Measurements from ENCODE around the gene HOXB5.

The HOXB5 gene

DNA sequence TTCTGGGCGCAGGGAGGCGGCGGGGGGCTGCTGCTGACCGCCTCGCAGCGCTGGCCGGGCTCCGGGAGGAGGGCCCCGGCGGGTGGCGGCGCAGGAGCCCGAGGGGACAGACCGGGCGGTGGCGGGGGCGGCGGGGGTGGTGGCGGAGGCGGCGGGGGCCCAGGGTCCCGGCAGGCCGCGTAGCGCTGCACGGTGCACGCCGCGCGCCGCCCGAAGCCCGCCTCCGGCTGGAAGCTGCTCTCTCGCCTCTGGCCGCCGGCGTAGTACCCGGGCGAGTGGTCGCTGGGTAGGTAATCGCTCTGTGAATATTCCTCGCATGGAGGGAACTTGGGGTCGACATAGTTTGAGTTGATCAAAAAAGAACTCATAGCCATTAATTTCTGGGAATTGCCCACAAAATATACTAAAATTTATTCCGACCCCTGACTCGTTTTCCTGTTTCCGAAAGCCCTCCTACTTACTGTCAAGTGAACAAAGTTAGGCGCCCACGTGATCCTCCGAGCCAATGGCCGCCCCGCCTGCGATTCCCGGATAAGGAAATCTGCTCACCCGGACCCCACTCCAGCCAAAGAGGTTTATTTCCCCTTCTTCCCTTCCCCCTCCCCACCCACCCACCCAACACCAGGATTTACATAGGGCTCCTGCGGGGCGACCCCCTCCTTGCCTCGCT lies 15.5 kb downstream of the HOXB5 start, which contains the start of gene HOXB4:
HOXB4 (minus strand) TSS at position 405 of the 670 bp plus-strand sequence; CDS start at position 374, 31 bp downstream.
- no peaks in the 10 kb centered on the region for H3K9me3 ChIP-seq (ENCODE audit: control insufficient read depth, insufficient read depth, low read depth, low read length)
- peaks cover 68% of the 10 kb centered on the region for H3K4me1 ChIP-seq (ENCODE audit: control insufficient read depth, insufficient read depth, low read length)
- peak within 1 kb of the TSS; percentile 52 for H3K4me3 ChIP-seq (ENCODE audit: low read depth, low read length)
- ChIA-PET CTCF (interaction anchor here (0.7 kb wide), 1 partner anchor 59 kb away, joined by 3 read pairs; no protein-coding TSS in a partner anchor), POLR2A (interaction anchor here (0.6 to 4.1 kb wide), 8 partner anchors 9 to 1658 kb away, joined by 3 to 26 read pairs (median 6); no protein-coding TSS in a partner anchor)
- H3K27ac ChIP-seq (ENCODE audit: extremely low read depth, low read depth, low read length), result peak within 1 kb of the TSS; percentile 93
- H3K36me3 ChIP-seq (ENCODE audit: control insufficient read depth in 2 of 2, insufficient read depth in 1 of 2, low read length in 2 of 2), result peaks cover 0 to 10% of the 10 kb centered on the region in 2 experiments; a peak in 2 of 3 replicates
- TF ChIP-seq ZNF785 (tag by site-specific recombination; IDR thresholded peaks at IDR 0.05), result no peak
- peak; percentile 67; the same call in 1 of the 2 replicates for TF ChIP-seq ZBTB48 (tag by site-specific recombination; IDR thresholded peaks at IDR 0.05)
- no peak for TF ChIP-seq ZNF664 (tag by site-specific recombination; IDR thresholded peaks at IDR 0.05)
- TF ChIP-seq SP3 (tag by site-specific recombination; IDR thresholded peaks at IDR 0.05), result 0 out of 2 replicates have a peak, but pooled peaks have one; percentile 22
- no peak for TF ChIP-seq ZNF48 (tag by site-specific recombination; IDR thresholded peaks at IDR 0.05)
- no peak for TF ChIP-seq ZNF16 (tag by site-specific recombination; IDR thresholded peaks at IDR 0.05; ENCODE audit: low read depth)
- TF ChIP-seq ZNF792 (tag by site-specific recombination; IDR thresholded peaks at IDR 0.05), result no peak
- no peak for TF ChIP-seq ZFP3 (tag by site-specific recombination; IDR thresholded peaks at IDR 0.05; ENCODE audit: low read depth)
- 0 out of 2 replicates have a peak, but pooled peaks have one; percentile 8 for TF ChIP-seq ZSCAN30 (tag by site-specific recombination; IDR thresholded peaks at IDR 0.05)
- TF ChIP-seq ZNF169 (tag by site-specific recombination; IDR thresholded peaks at IDR 0.05), result no peak
- TF ChIP-seq, protein P1, sequence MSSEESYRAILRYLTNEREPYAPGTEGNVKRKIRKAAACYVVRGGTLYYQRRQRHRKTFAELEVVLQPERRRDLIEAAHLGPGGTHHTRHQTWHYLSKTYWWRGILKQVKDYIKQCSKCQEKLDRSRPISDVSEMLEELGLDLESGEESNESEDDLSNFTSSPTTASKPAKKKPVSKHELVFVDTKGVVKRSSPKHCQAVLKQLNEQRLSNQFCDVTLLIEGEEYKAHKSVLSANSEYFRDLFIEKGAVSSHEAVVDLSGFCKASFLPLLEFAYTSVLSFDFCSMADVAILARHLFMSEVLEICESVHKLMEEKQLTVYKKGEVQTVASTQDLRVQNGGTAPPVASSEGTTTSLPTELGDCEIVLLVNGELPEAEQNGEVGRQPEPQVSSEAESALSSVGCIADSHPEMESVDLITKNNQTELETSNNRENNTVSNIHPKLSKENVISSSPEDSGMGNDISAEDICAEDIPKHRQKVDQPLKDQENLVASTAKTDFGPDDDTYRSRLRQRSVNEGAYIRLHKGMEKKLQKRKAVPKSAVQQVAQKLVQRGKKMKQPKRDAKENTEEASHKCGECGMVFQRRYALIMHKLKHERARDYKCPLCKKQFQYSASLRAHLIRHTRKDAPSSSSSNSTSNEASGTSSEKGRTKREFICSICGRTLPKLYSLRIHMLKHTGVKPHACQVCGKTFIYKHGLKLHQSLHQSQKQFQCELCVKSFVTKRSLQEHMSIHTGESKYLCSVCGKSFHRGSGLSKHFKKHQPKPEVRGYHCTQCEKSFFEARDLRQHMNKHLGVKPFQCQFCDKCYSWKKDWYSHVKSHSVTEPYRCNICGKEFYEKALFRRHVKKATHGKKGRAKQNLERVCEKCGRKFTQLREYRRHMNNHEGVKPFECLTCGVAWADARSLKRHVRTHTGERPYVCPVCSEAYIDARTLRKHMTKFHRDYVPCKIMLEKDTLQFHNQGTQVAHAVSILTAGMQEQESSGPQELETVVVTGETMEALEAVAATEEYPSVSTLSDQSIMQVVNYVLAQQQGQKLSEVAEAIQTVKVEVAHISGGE (tag by site-specific recombination; conservative IDR thresholded peaks at IDR 0.05; ENCODE audit: low read depth), result no peak
- TF ChIP-seq, protein P2, sequence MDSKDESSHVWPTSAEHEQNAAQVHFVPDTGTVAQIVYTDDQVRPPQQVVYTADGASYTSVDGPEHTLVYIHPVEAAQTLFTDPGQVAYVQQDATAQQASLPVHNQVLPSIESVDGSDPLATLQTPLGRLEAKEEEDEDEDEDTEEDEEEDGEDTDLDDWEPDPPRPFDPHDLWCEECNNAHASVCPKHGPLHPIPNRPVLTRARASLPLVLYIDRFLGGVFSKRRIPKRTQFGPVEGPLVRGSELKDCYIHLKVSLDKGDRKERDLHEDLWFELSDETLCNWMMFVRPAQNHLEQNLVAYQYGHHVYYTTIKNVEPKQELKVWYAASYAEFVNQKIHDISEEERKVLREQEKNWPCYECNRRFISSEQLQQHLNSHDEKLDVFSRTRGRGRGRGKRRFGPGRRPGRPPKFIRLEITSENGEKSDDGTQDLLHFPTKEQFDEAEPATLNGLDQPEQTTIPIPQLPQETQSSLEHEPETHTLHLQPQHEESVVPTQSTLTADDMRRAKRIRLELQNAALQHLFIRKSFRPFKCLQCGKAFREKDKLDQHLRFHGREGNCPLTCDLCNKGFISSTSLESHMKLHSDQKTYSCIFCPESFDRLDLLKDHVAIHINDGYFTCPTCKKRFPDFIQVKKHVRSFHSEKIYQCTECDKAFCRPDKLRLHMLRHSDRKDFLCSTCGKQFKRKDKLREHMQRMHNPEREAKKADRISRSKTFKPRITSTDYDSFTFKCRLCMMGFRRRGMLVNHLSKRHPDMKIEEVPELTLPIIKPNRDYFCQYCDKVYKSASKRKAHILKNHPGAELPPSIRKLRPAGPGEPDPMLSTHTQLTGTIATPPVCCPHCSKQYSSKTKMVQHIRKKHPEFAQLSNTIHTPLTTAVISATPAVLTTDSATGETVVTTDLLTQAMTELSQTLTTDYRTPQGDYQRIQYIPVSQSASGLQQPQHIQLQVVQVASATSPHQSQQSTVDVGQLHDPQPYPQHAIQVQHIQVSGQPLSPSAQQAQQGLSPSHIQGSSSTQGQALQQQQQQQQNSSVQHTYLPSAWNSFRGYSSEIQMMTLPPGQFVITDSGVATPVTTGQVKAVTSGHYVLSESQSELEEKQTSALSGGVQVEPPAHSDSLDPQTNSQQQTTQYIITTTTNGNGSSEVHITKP (tag by site-specific recombination; IDR thresholded peaks at IDR 0.05), result no peak
- no peak for TF ChIP-seq ZNF707 (tag by site-specific recombination; IDR thresholded peaks at IDR 0.05)
- 0 out of 2 replicates have a peak, but pooled peaks have one; percentile 1 for TF ChIP-seq HOXD13 (CRISPR knock-in tag; IDR thresholded peaks at IDR 0.05; ENCODE audit: borderline replicate concordance)
- no peak for TF ChIP-seq ZNF324 (tag by site-specific recombination; IDR thresholded peaks at IDR 0.05)
- TF ChIP-seq FEZF1 (tag by site-specific recombination; IDR thresholded peaks at IDR 0.05), result peak; percentile 75
- TF ChIP-seq, protein P3, sequence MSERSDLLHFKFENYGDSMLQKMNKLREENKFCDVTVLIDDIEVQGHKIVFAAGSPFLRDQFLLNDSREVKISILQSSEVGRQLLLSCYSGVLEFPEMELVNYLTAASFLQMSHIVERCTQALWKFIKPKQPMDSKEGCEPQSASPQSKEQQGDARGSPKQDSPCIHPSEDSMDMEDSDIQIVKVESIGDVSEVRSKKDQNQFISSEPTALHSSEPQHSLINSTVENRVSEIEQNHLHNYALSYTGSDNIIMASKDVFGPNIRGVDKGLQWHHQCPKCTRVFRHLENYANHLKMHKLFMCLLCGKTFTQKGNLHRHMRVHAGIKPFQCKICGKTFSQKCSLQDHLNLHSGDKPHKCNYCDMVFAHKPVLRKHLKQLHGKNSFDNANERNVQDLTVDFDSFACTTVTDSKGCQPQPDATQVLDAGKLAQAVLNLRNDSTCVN (tag by site-specific recombination; optimal IDR thresholded peaks at IDR 0.05), result peak; percentile 34
- TF ChIP-seq, protein P4, sequence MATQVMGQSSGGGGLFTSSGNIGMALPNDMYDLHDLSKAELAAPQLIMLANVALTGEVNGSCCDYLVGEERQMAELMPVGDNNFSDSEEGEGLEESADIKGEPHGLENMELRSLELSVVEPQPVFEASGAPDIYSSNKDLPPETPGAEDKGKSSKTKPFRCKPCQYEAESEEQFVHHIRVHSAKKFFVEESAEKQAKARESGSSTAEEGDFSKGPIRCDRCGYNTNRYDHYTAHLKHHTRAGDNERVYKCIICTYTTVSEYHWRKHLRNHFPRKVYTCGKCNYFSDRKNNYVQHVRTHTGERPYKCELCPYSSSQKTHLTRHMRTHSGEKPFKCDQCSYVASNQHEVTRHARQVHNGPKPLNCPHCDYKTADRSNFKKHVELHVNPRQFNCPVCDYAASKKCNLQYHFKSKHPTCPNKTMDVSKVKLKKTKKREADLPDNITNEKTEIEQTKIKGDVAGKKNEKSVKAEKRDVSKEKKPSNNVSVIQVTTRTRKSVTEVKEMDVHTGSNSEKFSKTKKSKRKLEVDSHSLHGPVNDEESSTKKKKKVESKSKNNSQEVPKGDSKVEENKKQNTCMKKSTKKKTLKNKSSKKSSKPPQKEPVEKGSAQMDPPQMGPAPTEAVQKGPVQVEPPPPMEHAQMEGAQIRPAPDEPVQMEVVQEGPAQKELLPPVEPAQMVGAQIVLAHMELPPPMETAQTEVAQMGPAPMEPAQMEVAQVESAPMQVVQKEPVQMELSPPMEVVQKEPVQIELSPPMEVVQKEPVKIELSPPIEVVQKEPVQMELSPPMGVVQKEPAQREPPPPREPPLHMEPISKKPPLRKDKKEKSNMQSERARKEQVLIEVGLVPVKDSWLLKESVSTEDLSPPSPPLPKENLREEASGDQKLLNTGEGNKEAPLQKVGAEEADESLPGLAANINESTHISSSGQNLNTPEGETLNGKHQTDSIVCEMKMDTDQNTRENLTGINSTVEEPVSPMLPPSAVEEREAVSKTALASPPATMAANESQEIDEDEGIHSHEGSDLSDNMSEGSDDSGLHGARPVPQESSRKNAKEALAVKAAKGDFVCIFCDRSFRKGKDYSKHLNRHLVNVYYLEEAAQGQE (tag by site-specific recombination; IDR thresholded peaks at IDR 0.05), result no peak
- TF ChIP-seq KLF9 (tag by site-specific recombination; IDR thresholded peaks at IDR 0.05; ENCODE audit: low read depth), result no peak
- no peak for TF ChIP-seq TRIM28 (IDR thresholded peaks at IDR 0.05; ENCODE audit: borderline replicate concordance, low read length)
- TF ChIP-seq, protein P5, sequence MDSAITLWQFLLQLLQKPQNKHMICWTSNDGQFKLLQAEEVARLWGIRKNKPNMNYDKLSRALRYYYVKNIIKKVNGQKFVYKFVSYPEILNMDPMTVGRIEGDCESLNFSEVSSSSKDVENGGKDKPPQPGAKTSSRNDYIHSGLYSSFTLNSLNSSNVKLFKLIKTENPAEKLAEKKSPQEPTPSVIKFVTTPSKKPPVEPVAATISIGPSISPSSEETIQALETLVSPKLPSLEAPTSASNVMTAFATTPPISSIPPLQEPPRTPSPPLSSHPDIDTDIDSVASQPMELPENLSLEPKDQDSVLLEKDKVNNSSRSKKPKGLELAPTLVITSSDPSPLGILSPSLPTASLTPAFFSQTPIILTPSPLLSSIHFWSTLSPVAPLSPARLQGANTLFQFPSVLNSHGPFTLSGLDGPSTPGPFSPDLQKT (IDR thresholded peaks at IDR 0.05; ENCODE audit: borderline replicate concordance, low read depth, low read length), result no peak
- no peak for TF ChIP-seq ZNF174 (tag by site-specific recombination; IDR thresholded peaks at IDR 0.05)
